Measurements from ENCODE around the gene SEPTIN6. TPM values are rescaled to one million over a fixed set of nuclear protein-coding genes. Genes with fewer than 3 reads are reported as not detected.

The SEPTIN6 gene
- total and polyA plus RNA-seq, 2 of the 13 experiments (the other 11 are each of a cell fraction or from before 2014, with no cell fraction given), result 21.7 to 38.3 TPM

GRCh38 chrX:119686087-119686691 is 6.8 kb downstream of the SEPTIN6 start:
- Histone ChIP-seq H3K4me2 (ENCODE audit: low read depth, low read length) (no peak overlapping the region), H3K4me1 (ENCODE audit: insufficient read depth, low read length) (peaks cover 17% of the 10 kb centered on the region), H3K4me3 (replicated peaks in 1 of 3; ENCODE audit: insufficient read depth in 1 of 3, low read depth in 2 of 3, low read length in 3 of 3) (no peak overlapping the region), H3K27ac (ENCODE audit: extremely low read length, insufficient read depth, low read length) (no peak overlapping the region), H2AFZ (ENCODE audit: low read length) (no peak overlapping the region), H3K79me2 (ENCODE audit: insufficient read depth, low read length) (peaks cover 16% of the 10 kb centered on the region), H3K36me3 (replicated peaks in 1 of 2; ENCODE audit: control insufficient read depth in 1 of 2, insufficient read depth in 2 of 2, low read length in 2 of 2) (no peaks in the 10 kb centered on the region), H3K9ac (ENCODE audit: insufficient read depth, low read depth, low read length) (no peak overlapping the region), H3K9me3 (ENCODE audit: low read length) (no peaks in the 10 kb centered on the region), H4K20me1 (ENCODE audit: insufficient read depth, low read length) (no peaks in the 10 kb centered on the region), H3K27me3 (ENCODE audit: control insufficient read depth in 1 of 2, insufficient read depth in 2 of 2, low read length in 2 of 2) (no peaks in the 10 kb centered on the region)
- no peak for DNase-seq (ENCODE audit: low spot score)
- FAIRE-seq, result no peak
- BruUV-seq (replicated peaks), result no TSS peak
- POLR2A ChIA-PET, result no interaction called here
- in situ Hi-C loops (cut with HindIII; ENCODE audit: extremely low pct_ligation_motif_present, low pct_unique_long_range_greater_than_20kb) (no loop called here), intact Hi-C loops (cut with micrococcal nuclease; ENCODE audit: unreplicated experiment) (no loop called here)
- 97% methylated on average over 3 of the region's 12 CpGs for WGBS (ENCODE audit: low lambda C conversion rate)
- ATAC-seq, result no peak
- no peak for TF ChIP-seq ZNF501 (CRISPR knock-in tag; IDR thresholded peaks at IDR 0.05)
- no peak for TF ChIP-seq BRCA1 (CRISPR knock-in tag; IDR thresholded peaks at IDR 0.05)
- no peak for TF ChIP-seq SALL2 (CRISPR knock-in tag; IDR thresholded peaks at IDR 0.05)
- no peak for TF ChIP-seq ZNF704 (CRISPR knock-in tag; IDR thresholded peaks at IDR 0.05; ENCODE audit: borderline replicate concordance)
- TF ChIP-seq ZNF234 (CRISPR knock-in tag; conservative IDR thresholded peaks at IDR 0.05), result no peak
- CTCF ChIA-PET (ENCODE audit: low intra/inter-chr PET ratio, low total read pairs), result no interaction called here

DNA sequence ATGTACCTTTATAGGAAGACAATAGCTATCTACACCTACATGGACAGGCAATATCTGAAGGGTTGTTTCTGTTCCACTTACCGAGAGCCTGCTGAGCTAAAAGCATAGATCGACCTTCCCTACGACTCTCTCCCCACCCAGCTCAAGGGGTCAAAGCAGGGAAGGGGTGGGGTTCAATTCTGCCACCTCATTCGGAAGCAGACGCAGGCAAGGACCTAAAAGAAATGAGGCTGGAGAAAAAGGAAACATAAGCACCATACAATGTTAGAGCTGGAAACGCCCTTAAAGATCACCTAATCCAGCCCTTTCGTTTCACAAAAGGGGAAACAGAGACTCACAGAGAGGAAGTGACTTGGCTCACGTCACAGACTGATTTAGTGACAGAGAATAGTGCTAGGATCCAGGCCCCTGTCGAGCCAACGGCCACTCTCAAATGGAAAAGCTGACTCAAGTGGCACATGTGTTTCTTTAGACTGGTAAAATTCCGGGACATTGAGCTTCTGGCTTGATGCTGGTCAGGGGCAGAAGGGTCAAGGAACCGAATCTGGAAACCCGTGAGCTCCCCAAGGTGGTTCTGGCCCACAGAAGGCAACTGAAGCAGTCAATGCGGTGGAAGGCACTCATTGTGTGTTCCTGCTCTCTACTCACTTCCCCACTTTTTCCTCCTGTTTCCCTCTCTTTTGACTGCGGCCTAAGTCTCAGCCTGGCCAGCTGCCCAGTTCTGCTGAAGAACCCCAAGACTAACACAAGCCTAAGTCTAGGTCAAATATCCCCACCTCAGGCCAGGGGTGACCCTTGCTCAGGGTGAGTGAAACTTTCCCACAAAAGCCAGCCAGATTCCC is 7.5 kb downstream of the SEPTIN6 start:
- BruUV-seq (replicated peaks), result no TSS peak
- TF ChIP-seq PATZ1 (CRISPR knock-in tag; IDR thresholded peaks at IDR 0.05) (no peak), DZIP1 (CRISPR knock-in tag; IDR thresholded peaks at IDR 0.05) (no peak)
- TF ChIP-seq, protein P1, sequence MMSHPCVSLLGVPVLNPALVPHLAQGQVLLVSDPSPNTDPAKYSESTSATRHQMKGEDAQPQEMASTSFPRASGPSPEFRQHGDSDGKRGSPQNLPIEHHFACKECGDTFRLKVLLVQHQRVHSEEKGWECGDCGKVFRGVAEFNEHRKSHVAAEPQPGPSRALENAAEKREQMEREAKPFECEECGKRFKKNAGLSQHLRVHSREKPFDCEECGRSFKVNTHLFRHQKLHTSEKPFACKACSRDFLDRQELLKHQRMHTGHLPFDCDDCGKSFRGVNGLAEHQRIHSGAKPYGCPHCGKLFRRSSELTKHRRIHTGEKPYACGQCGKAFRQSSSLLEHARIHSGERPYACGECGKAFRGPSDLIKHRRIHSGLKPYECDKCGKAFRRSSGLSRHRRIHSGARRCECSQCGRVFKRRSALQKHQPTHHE (CRISPR knock-in tag; IDR thresholded peaks at IDR 0.05; ENCODE audit: borderline replicate concordance), result no peak

More for the DNA sequence above, 7.5 kb downstream of the SEPTIN6 start:
- ATAC-seq, result no peak
- H3K36me3 ChIP-seq (replicated peaks in 1 of 2; ENCODE audit: control insufficient read depth in 1 of 2, insufficient read depth in 2 of 2, low read length in 2 of 2), result no peaks in the 10 kb centered on the region
- no peaks in the 10 kb centered on the region for H3K27me3 ChIP-seq (ENCODE audit: control insufficient read depth in 1 of 2, insufficient read depth in 2 of 2, low read length in 2 of 2)
- intact Hi-C loops (cut with micrococcal nuclease; ENCODE audit: unreplicated experiment) (no loop called here), in situ Hi-C loops (cut with HindIII; ENCODE audit: extremely low pct_ligation_motif_present, low pct_unique_long_range_greater_than_20kb) (no loop called here)
- peaks cover 10% of the 10 kb centered on the region for H3K79me2 ChIP-seq (ENCODE audit: insufficient read depth, low read length)
- H3K4me3 ChIP-seq (replicated peaks in 1 of 3; ENCODE audit: insufficient read depth in 1 of 3, low read depth in 2 of 3, low read length in 3 of 3), result no peak overlapping the region
- 88% methylated on average over 10 of the region's 15 CpGs for WGBS (ENCODE audit: low lambda C conversion rate)
- H3K4me1 ChIP-seq (ENCODE audit: insufficient read depth, low read length), result peaks cover 10% of the 10 kb centered on the region
- FAIRE-seq, result no peak
- DNase-seq (ENCODE audit: low spot score), result no peak
- ChIA-PET POLR2A (no interaction called here), CTCF (ENCODE audit: low intra/inter-chr PET ratio, low total read pairs) (no interaction called here)
- no peaks in the 10 kb centered on the region for H3K9me3 ChIP-seq (ENCODE audit: low read length)
- H3K9ac ChIP-seq (ENCODE audit: insufficient read depth, low read depth, low read length), result no peak overlapping the region
- H3K27ac ChIP-seq (ENCODE audit: extremely low read length, insufficient read depth, low read length), result no peak overlapping the region
- H3K4me2 ChIP-seq (ENCODE audit: low read depth, low read length), result no peak overlapping the region
- H4K20me1 ChIP-seq (ENCODE audit: insufficient read depth, low read length), result no peaks in the 10 kb centered on the region
- H2AFZ ChIP-seq (ENCODE audit: low read length), result no peak overlapping the region

Data from HepG2 (cell line).